SK-N-SH treated with all-trans-retinoic acid at 6 μM for 48 hours (cell line): ENCODE results near the gene PTPRN.

ENCODE experiments used
- ATAC-seq: fragments of 200-7000 bp; cut with Tn5 transposase; 3 replicates; pipeline ENCODE4 v1.9.1; 2020; ENCODE audit warnings: mild to moderate bottlenecking, moderate library complexity
- ARNTL ChIP-seq: fragments of 450-650 bp; formaldehyde crosslinking; IDR thresholded peaks from 2 replicates; pipeline ENCODE4 v1.5.0; 2020; ENCODE audit warnings: low read depth, mild to moderate bottlenecking, moderate library complexity, borderline replicate concordance
- BACH2 ChIP-seq: fragments of 250-450 bp; sonication (Bioruptor Pico); IDR thresholded peaks from 2 replicates; pipeline ENCODE4 v1.9.0; 2021; ENCODE audit warnings: mild to moderate bottlenecking, borderline replicate concordance
- CREB5 ChIP-seq: fragments of 250-450 bp; sonication (Bioruptor Pico); IDR thresholded peaks from 2 replicates; pipeline ENCODE4 v1.5.1; 2020; ENCODE audit warnings: low read depth, mild to moderate bottlenecking, moderate library complexity
- CSDC2 ChIP-seq: fragments of 250-450 bp; sonication (Bioruptor Pico); IDR thresholded peaks from 2 replicates; pipeline ENCODE4 v1.5.0; 2020; ENCODE audit warnings: mild to moderate bottlenecking, moderate library complexity
- CSRNP3 ChIP-seq: fragments of 250-450 bp; sonication (Bioruptor Pico); IDR thresholded peaks from 2 replicates; pipeline ENCODE4 v1.5.1; 2021; ENCODE audit warnings: mild to moderate bottlenecking, moderate library complexity
- ESRRG ChIP-seq: fragments of 250-450 bp; sonication (Bioruptor Pico); IDR thresholded peaks from 2 replicates; pipeline ENCODE4 v1.6.1; 2021; ENCODE audit warnings: mild to moderate bottlenecking
- GLIS3 ChIP-seq: fragments of 250-450 bp; sonication (Bioruptor Pico); IDR thresholded peaks from 2 replicates; pipeline ENCODE4 v1.5.0; 2020; ENCODE audit warnings: mild to moderate bottlenecking, moderate library complexity
- ISL1 ChIP-seq: fragments of 250-450 bp; sonication (Bioruptor Pico); IDR thresholded peaks from 2 replicates; pipeline ENCODE4 v2.1.2; 2022; ENCODE audit warnings: mild to moderate bottlenecking, moderate library complexity
- OSR1 ChIP-seq: fragments of 250-450 bp; sonication (Bioruptor Pico); IDR thresholded peaks from 2 replicates; pipeline ENCODE4 v1.8.0; 2022; ENCODE audit warnings: moderate library complexity, mild to moderate bottlenecking, inconsistent platforms
- PATZ1 ChIP-seq: fragments of 250-450 bp; sonication (Bioruptor Pico); IDR thresholded peaks from 2 replicates; pipeline ENCODE4 v1.8.0; 2020; ENCODE audit warnings: mild to moderate bottlenecking, moderate library complexity, borderline replicate concordance
- POU6F1 ChIP-seq: fragments of 250-450 bp; sonication (Bioruptor Pico); IDR thresholded peaks from 2 replicates; pipeline ENCODE4 v1.8.0; 2021; ENCODE audit warnings: low read depth, mild to moderate bottlenecking, moderate library complexity, borderline replicate concordance
- PPARA ChIP-seq: fragments of 250-450 bp; sonication (Bioruptor Pico); IDR thresholded peaks from 2 replicates; pipeline ENCODE4 v1.5.0; 2020; ENCODE audit warnings: mild to moderate bottlenecking, borderline replicate concordance
- RARB ChIP-seq: fragments of 250-450 bp; sonication (Bioruptor Pico); IDR thresholded peaks from 2 replicates; pipeline ENCODE4 v1.8.0; 2021; ENCODE audit warnings: mild to moderate bottlenecking, moderate library complexity
- SNAI2 ChIP-seq: fragments of 250-450 bp; sonication (Bioruptor Pico); IDR thresholded peaks from 2 replicates; pipeline ENCODE4 v1.5.0; 2020; ENCODE audit warnings: mild to moderate bottlenecking, moderate library complexity
- TCF4 ChIP-seq: fragments of 250-450 bp; sonication (Bioruptor Pico); IDR thresholded peaks from 2 replicates; pipeline ENCODE4 v1.8.0; 2021; ENCODE audit warnings: mild to moderate bottlenecking, moderate library complexity, borderline replicate concordance
- TOX ChIP-seq: fragments of 250-450 bp; sonication (Bioruptor Pico); IDR thresholded peaks from 2 replicates; pipeline ENCODE4 v1.8.0; 2021; ENCODE audit warnings: mild to moderate bottlenecking, moderate library complexity, borderline replicate concordance
- ZC3H10 ChIP-seq: fragments of 250-450 bp; sonication (Bioruptor Pico); IDR thresholded peaks from 2 replicates; pipeline ENCODE4 v1.5.1; 2021; ENCODE audit warnings: mild to moderate bottlenecking, moderate library complexity
- ZFP3 ChIP-seq: fragments of 250-450 bp; sonication (Bioruptor Pico); IDR thresholded peaks from 2 replicates; pipeline ENCODE4 v1.5.0; 2020; ENCODE audit warnings: mild to moderate bottlenecking, moderate library complexity
- ZNF565 ChIP-seq: fragments of 450-650 bp; formaldehyde crosslinking; conservative IDR thresholded peaks from 2 replicates; pipeline ENCODE4 v1.5.0; 2020; ENCODE audit warnings: low read depth, mild to moderate bottlenecking, moderate library complexity
- ZNF70 ChIP-seq: fragments of 450-650 bp; formaldehyde crosslinking; IDR thresholded peaks from 2 replicates; pipeline ENCODE4 v1.5.0; 2020; ENCODE audit warnings: mild to moderate bottlenecking, moderate library complexity
- ZNF8 ChIP-seq: fragments of 450-650 bp; formaldehyde crosslinking; IDR thresholded peaks from 2 replicates; pipeline ENCODE4 v1.5.0; 2020; ENCODE audit warnings: mild to moderate bottlenecking, moderate library complexity

Gene PTPRN

GRCh38 chr2:219299372-219299760 is 9.8 kb downstream of the PTPRN start:
- TF ChIP-seq GLIS3 (CRISPR knock-in tag) (no peak), CSDC2 (CRISPR knock-in tag) (no peak), ISL1 (CRISPR knock-in tag) (no peak), BACH2 (CRISPR knock-in tag) (no peak)
- ATAC-seq: no peak

- peak; percentile 84 for ATAC-seq
- TF ChIP-seq OSR1 (CRISPR knock-in tag) (no peak), TOX (CRISPR knock-in tag) (no peak), SNAI2 (no peak), TCF4 (no peak), ZNF565 (CRISPR knock-in tag) (no peak), ISL1 (CRISPR knock-in tag) (no peak), ZNF70 (no peak), ZFP3 (CRISPR knock-in tag) (no peak), PPARA (CRISPR knock-in tag) (no peak), ARNTL (CRISPR knock-in tag) (no peak), ZC3H10 (CRISPR knock-in tag) (no peak), ESRRG (CRISPR knock-in tag) (no peak), RARB (CRISPR knock-in tag) (no peak), BACH2 (CRISPR knock-in tag) (no peak), CSRNP3 (CRISPR knock-in tag) (no peak)
Measured at GRCh38 chr2:219298759-219299371, 10.3 kb downstream of the PTPRN start.

GRCh38 chr2:219297766-219298456 is 11.3 kb downstream of the PTPRN start:
- no peak for TF ChIP-seq TCF4
- no peak for TF ChIP-seq ZFP3 (CRISPR knock-in tag)
- TF ChIP-seq ZNF8: no peak
- TF ChIP-seq RARB (CRISPR knock-in tag): no peak
- no peak for TF ChIP-seq PATZ1 (CRISPR knock-in tag)
- TF ChIP-seq TOX (CRISPR knock-in tag): no peak
- no peak for TF ChIP-seq CSRNP3 (CRISPR knock-in tag)

GRCh38 chr2:219296631-219297391 is 12.4 kb downstream of the PTPRN start:
- no peak for ATAC-seq
- TF ChIP-seq POU6F1 (CRISPR knock-in tag): no peak
- TF ChIP-seq ZC3H10 (CRISPR knock-in tag): no peak
- no peak for TF ChIP-seq TOX (CRISPR knock-in tag)
- TF ChIP-seq ZNF8: no peak
- TF ChIP-seq CREB5 (CRISPR knock-in tag): no peak
- no peak for TF ChIP-seq TCF4
- no peak for TF ChIP-seq SNAI2
- TF ChIP-seq RARB (CRISPR knock-in tag): no peak
- TF ChIP-seq CSRNP3 (CRISPR knock-in tag): no peak
- TF ChIP-seq CSDC2 (CRISPR knock-in tag): no peak
- TF ChIP-seq ZNF565 (CRISPR knock-in tag): no peak
- no peak for TF ChIP-seq ISL1 (CRISPR knock-in tag)
- no peak for TF ChIP-seq ZNF70
- no peak for TF ChIP-seq OSR1 (CRISPR knock-in tag)
- TF ChIP-seq BACH2 (CRISPR knock-in tag): no peak
- TF ChIP-seq ESRRG (CRISPR knock-in tag): no peak

More at GRCh38 chr2:219297766-219298456, 11.3 kb downstream of the PTPRN start:
- peak; percentile 10; the same call in 1 of the 3 replicates for ATAC-seq
